Measurements from ENCODE around the gene CCDC186.

Gene CCDC186
- total RNA-seq = 111 to 115 reads per million in 2 donors

GRCh38 chr10:114173921-114174694 lies at the start of gene CCDC186:
CCDC186 (minus strand) TSS chr10:114174203; CDS start chr10:114163268, 10,935 bp downstream.
- peak; percentile 97 for DNase-seq

- DNase-seq = no peak
These were observed 49.1 kb upstream of the CCDC186 start for GRCh38 chr10:114223066-114223465.

- no peak for DNase-seq
These were observed 47.2 kb upstream of the CCDC186 start for GRCh38 chr10:114221235-114221634.

- DNase-seq = no peak
These were observed 46.3 kb upstream of the CCDC186 start for GRCh38 chr10:114220281-114220680.

- DNase-seq = no peak
These were observed 41.0 kb upstream of the CCDC186 start for GRCh38 chr10:114215033-114215432.

- no peak for DNase-seq
These were observed 38.1 kb upstream of the CCDC186 start for GRCh38 chr10:114212153-114212552.

GRCh38 chr10:114208351-114208750 lies 34.3 kb upstream of the CCDC186 start:
- no peak for DNase-seq

- DNase-seq = no peak
These were observed 33.3 kb upstream of the CCDC186 start for GRCh38 chr10:114207349-114207748.

- DNase-seq = no peak
These were observed 32.9 kb upstream of the CCDC186 start for GRCh38 chr10:114206902-114207301.

GRCh38 chr10:114202812-114203211 lies 28.8 kb upstream of the CCDC186 start:
- no peak for DNase-seq

- no peak for DNase-seq
These were observed 25.2 kb upstream of the CCDC186 start for GRCh38 chr10:114199239-114199638.

- DNase-seq = no peak
These were observed 21.1 kb upstream of the CCDC186 start for GRCh38 chr10:114195079-114195478.

GRCh38 chr10:114189700-114190099 lies 15.7 kb upstream of the CCDC186 start:
- DNase-seq = no peak

GRCh38 chr10:114188900-114189299 lies 14.9 kb upstream of the CCDC186 start:
- no peak for DNase-seq

GRCh38 chr10:114188001-114188400 lies 14.0 kb upstream of the CCDC186 start:
- no peak for DNase-seq

- DNase-seq = no peak
These were observed 10.3 kb upstream of the CCDC186 start for GRCh38 chr10:114184276-114184675.

- DNase-seq = no peak
These were observed 9.6 kb upstream of the CCDC186 start for GRCh38 chr10:114183563-114183962.

- DNase-seq = no peak
These were observed 8.0 kb upstream of the CCDC186 start for GRCh38 chr10:114181971-114182370.

- DNase-seq = no peak
These were observed 6.9 kb upstream of the CCDC186 start for GRCh38 chr10:114180937-114181336.

GRCh38 chr10:114179747-114180146 lies 5.7 kb upstream of the CCDC186 start:
- no peak for DNase-seq

- no peak for DNase-seq
These were observed 5.1 kb upstream of the CCDC186 start, which contains the start of gene TDRD1 for GRCh38 chr10:114179148-114179547. TDRD1 (plus strand) TSS chr10:114179353; CDS start chr10:114187832, 8,479 bp downstream.

GRCh38 chr10:114176511-114176910 lies 2.5 kb upstream of the CCDC186 start:
- no peak for DNase-seq

- no peak for DNase-seq
These were observed 1.7 kb upstream of the CCDC186 start for GRCh38 chr10:114175667-114176066.

- no peak for DNase-seq
These were observed 739 bp upstream of the CCDC186 start for GRCh38 chr10:114174695-114175188.

- DNase-seq = no peak
These were observed 441 bp downstream of the CCDC186 start for GRCh38 chr10:114173603-114173920.

Measured in T-helper 9 cell (primary cell).